Stimulated activated CD4-positive, alpha-beta T cell treated with anti-CD3 and anti-CD28 coated beads, TNF-alpha, amount 100 ng/mL, for 1 hour (primary cell): ENCODE results near the gene NMNAT3.

Source experiments
- DNase-seq, 3 donors: peaks; one replicate each; pipeline ENCODE4 v3.0.0-alpha.2; 2020; ENCODE audit warnings: low read depth in 3 of 3, low spot score in 1 of 3

The NMNAT3 gene

GRCh38 chr3:139677388-139678155 lies at the start of gene NMNAT3:
NMNAT3 (minus strand) TSS chr3:139677972; CDS start chr3:139627724, 50,248 bp downstream.
- peak; percentile 45 to 79 (median 58) for DNase-seq

DNA sequence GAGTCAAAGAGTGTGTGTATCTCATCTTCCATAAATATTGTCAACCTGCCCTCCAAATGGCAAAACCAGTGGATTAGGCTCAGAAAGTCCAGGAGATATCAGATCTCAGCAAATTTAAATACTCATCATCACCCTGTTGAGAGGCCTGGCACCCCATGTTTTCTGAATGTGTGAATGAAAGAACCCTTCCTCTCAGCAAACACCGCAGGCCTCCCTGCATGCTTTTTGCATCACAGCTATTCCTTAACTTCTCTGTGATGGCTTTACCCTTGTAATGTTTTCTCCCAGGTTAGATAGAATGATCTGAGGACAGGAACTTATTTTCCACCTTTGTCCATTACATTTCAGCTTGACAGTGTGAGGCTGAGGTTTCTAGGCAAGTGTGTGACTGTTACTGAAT lies 43.6 kb upstream of the NMNAT3 start:
- DNase-seq = no peak

GRCh38 chr3:139718415-139718814 lies 40.6 kb upstream of the NMNAT3 start:
- no peak for DNase-seq

DNA sequence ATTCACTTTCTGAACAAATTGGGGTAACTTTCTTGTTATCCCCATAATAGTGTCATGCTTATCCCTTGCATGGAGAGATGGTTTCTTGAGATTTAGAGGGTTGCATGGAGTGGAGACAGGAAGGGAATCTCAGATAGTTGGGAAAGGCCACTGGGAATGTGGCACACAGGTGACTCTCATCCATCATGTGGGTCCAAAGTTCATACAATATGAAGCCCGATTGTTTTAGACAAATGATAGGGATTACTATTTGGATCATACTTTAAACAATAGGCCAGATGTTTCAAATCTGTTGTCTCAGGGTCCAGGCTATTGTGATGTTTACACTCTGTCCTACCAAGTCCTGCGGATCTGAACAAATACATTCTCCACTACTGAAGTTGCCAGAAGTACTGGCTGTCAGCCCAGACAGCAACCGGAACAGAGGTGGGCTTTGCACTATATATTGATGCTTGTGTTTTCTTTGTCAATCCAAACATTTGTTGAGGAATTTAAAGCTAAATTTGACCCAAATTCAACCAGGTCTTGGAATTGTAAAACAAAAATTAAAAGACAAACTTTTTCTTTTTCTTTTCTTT lies 39.2 kb upstream of the NMNAT3 start:
- DNase-seq = no peak

DNA sequence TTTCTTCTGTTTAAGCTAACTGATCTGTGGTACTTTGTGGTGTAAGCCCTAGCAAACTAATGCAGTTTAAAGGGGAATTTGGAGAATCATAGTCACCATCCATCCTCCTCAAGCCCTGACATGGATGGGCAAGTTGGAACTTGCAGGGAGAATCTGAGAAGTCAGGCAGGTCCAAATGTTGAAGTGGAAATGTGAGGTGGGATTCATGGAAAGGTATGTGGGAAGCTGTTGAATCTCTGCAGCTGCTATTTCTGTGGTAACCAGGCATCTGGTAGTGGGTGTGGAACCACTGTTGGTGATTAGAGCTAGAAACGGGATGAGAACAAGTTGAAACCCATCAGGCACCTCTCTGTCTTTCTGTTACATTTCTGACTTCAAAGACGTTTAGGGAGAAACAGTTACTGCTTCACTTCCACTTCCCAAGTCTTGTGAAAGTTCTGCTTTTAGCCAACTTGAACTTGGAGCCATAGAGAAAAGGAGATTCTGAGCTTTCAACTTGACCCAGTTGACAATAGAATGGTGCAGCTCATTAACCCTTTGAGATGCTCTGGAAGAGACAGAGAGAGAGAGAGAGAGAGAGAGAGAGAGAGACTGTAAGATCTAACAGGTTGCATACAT lies 38.1 kb upstream of the NMNAT3 start:
- DNase-seq = no peak

DNA sequence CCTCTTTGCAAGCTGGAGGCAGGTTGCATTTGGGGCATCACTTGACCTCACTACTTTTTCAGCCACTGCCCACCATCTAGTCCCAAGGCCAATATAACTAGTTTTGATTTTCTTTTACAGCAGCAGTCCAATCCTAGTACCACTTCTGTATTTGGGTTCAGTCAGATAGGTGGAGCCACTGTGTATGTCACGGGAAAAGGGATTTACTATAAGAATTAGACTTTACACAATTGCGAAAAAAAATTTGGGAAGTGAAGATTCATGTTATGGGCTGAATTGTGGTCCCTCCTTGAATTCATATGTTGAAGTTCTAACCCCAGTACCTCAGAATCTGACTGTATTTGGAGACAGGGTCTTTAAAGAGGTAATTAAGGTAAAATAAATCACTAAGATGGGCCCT lies 37.4 kb upstream of the NMNAT3 start:
- no peak for DNase-seq

- DNase-seq = no peak
Measured at GRCh38 chr3:139710212-139710611, 32.4 kb upstream of the NMNAT3 start.

DNA sequence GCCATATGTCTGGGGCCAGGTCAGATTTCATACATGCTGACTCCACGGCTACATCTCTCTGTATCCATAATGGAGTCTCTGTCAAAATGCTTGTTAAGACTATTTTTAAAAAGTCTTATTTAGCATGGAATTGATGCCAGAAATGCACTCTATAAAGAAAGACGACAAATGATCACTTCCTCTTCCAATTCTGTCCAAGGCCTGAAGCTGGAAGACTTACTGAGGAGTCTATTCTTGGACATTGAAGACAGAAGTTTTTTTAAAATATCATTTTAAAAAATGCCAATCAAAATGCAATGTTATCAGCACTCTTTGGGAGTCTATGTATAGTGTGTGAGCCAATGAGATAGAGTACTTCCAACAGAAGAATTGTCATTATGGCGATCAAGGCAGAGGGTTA lies 27.9 kb upstream of the NMNAT3 start:
- no peak for DNase-seq

GRCh38 chr3:139696314-139696604 lies 18.5 kb upstream of the NMNAT3 start:
- no peak for DNase-seq

DNA sequence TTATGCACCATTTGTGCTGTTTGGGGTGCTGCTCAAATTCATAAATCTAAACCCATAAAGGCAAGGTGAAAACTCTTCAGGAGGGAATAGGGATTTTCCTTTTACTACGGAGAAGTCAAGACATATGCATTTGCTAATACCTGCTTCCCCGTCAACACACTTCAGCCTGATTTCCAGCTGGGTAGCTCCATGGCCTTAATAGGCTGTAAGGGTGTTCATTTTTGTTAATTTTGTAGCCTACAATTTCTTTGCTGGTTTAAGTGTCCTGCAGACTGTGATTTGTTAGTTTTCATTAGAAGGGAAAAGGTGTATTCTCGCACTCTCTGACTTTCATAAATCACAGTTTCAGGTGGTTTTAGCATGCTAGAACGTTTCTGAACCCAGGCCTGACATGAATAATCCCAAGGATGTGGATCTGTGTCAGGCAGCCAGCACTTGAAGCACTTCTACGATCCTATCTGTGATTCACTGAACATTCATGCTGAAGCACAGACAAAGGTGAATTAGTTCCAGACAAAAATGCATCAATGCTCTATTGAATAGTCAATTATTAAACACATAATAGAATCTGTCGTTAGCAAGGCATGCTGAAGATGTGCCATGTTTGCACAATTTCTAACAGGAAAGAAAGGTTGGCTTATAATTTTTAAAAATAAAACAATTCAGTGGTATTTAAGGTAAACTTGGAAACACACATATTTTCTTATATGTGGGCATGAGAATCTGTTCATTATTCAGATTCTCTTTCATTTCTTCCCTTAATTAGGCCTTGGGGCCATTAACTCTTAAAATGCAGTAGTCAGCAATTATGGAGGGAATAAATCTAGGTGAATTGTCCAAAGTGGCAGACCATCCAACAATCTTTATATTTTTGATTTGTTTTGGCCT lies 17.9 kb upstream of the NMNAT3 start:
- DNase-seq = no peak

GRCh38 chr3:139695007-139695406 lies 17.2 kb upstream of the NMNAT3 start:
- DNase-seq = no peak

GRCh38 chr3:139694542-139694941 lies 16.8 kb upstream of the NMNAT3 start:
- DNase-seq = no peak

GRCh38 chr3:139691619-139692018 lies 13.8 kb upstream of the NMNAT3 start:
- no peak for DNase-seq

DNA sequence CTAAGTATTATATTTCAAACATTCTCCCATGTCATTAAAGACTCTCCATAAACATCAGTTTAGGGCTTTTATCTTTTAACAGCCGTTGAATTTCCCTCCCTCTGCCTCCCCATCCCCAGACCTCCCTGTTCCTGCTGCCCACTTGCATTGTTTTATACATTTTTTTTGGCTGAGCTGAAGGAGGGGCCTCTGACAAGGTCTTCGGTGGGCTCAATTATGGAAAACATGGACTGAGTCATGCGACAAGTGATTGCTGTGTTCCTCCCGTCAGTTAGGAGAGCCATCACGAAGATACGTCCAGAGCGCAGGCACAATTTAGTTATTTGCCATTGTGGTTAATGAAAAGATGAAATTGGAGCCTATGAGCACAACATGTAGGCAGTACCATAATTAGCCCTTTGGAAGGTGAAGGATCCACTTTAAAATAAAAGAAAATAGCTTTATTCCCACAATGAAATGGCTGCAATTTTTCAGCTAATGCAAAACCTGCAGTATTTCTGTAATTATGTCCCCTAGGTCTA lies 12.0 kb upstream of the NMNAT3 start:
- no peak for DNase-seq

GRCh38 chr3:139689122-139689521 lies 11.3 kb upstream of the NMNAT3 start:
- DNase-seq = no peak

DNA sequence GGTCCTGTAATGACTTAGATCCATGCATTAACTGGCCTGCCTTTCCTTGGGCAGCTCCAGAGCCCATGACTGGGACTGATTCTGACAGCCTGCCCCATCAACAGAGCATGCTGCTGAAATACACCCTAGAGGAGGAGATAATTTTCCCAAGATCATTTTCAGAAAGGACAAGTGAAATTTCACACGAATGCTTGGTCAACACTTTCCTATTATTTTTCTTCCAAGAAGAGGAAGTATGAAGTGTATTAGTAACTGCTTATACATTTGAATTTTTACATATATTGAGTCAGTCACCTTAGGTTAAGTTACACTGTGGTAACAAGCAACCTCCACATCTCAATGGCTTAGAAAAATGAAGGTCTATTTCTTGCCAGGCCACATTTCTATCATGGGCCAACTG lies 9.7 kb upstream of the NMNAT3 start:
- no peak for DNase-seq

DNA sequence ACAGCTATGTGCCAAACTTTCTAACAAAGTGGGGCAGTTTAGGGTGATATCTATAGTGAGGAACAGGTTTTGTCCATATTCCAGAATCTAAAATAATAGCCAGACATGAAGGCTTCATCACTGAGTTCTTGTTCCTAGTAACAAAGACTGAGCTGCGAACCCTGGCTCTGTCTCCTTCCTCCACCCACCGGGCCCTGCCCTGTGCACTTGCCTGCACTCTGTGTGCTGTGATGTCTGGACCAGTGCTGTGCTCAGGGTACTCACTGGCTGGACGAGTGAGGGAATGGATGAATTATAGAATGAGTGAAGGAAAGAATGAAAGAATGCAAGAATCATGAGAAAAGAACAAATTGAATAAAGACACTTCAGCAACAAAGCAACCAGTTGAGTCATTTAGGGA lies 8.9 kb upstream of the NMNAT3 start:
- no peak for DNase-seq

DNA sequence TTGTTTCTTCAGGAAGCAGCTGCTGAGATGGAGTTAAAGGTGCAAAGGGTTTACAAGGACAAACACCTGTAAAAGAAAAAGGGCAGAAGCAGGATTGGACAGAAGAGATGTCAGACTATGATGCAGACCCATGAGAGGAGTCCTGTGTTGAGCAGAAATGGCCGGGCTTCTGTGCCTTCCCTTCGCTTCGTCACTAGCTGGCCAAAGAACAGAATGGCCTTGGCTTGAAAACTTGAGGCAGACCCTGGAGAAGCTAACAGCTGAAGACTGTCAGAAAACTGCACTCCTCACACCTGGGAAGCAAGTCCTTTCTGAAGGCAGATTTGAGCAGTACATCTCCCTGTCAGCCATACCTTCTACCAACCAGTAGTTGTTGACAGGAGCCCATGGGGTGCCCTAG lies 8.4 kb upstream of the NMNAT3 start:
- DNase-seq = no peak

DNA sequence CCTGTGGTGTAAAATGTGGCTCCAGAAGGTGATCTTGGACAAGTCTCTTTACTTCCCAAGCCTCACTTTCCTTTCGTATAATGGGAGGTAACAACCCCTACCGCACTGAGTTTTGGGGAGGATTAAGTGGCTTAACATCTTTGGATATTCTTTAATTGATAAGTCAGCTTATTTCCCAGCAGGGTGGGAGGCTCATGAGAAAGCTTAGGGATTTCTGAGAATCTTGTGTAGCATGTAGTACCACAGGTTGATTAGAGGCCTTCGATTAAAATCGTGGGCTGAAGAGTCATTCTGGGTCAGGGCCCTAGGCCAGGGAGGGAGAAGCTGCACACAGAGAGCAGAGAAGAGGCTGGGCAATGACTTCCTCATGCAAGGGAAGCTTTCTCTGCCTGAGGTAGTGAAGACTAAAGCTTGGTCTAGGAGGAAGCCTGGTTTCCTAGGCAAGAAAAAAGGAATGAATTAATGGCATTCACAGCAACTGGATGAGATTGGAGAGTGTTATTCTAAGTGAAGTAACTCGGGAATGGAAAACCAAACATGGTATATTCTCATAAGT lies 1.5 kb upstream of the NMNAT3 start:
- DNase-seq = no peak

- DNase-seq = no peak
Measured at GRCh38 chr3:139676632-139677387, 962 bp downstream of the NMNAT3 start.

DNA sequence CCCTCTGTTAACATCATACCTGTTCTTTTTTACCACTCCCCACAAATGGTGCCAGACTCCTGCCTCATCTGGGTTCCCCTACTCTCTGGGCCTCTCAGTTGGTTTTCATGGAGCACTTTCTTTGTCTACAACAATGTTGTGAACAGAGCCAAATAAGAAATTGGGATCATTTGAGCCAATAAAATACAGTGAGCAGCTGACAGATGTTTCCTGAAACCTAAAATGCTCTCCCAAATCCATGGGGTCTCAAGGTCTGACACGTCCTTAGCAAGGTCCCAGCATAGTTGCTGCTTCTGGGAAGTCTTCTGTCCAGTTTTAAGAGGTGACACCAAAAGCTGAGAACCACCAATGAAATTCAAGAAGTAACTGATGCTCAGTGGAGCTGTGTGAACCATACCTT lies 1.7 kb downstream of the NMNAT3 start:
- no peak for DNase-seq
